ENCODE measurements around the gene SLBP.
A peak's percentile ranks its signal among the peaks of the same experiment; 100 is the strongest.
"Not testable (repeated sequence)": the region's sequence is repeated elsewhere in the genome, so short reads cannot be mapped to it uniquely, and the experiment has no call there.

Gene SLBP

DNA sequence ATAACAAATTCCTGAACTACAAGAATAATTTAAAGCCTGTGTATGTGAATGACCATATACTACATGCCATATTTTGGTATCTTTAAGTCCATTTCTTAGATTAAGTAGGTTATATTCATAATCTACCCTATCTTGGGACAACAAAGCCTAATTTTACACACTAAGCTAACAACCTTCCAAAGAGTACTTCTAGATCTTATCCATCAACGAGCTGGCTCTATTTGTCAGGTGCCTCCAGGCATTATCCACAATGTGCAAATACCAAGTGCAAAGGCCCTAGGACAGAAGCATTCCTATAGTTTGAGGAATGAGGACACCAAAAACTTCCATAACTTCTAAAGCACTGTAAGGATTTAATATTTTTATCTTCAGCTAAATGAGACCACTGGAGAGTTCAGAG lies 3.5 kb downstream of the SLBP start:
- no peak for DNase-seq

DNA sequence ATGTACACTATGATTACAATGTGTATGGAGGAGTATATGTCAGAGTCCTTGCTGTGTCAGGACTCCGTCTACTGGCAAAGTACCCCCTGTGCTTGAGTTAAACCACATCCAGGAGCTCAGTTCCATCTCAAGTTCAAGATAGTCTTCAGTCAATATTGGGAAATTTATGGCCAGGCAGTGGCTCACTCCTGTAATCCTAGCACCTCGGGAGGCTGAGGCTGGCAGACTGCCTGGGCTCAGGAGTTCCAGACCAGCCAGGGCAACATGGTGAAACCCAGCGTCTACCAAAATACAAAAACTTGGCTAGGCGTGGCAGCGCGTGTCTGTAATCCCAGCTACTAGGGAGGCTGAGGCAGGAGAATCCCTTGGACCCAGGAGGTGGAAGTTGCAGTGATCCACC lies 5.8 kb downstream of the SLBP start:
- no peak for DNase-seq

DNA sequence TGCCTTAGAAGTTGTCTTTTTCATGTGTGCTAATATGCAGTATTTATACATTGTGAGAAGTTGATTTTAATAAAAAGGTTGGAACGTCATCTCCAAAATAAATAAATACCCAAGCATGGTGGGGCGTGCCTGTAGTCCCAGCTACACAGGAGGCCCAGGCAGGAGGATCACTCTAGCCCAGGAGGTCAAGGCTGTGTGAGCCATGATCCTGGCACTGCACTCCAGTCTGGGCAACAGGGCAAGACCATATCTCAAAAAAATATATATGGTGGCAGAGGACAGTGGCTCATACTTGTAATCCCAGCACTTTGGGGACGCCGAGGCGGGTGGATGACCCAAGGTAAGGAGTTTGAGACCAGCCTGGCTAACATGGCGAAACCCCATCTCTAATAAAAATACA lies 6.4 kb downstream of the SLBP start:
- no peak for DNase-seq

DNA sequence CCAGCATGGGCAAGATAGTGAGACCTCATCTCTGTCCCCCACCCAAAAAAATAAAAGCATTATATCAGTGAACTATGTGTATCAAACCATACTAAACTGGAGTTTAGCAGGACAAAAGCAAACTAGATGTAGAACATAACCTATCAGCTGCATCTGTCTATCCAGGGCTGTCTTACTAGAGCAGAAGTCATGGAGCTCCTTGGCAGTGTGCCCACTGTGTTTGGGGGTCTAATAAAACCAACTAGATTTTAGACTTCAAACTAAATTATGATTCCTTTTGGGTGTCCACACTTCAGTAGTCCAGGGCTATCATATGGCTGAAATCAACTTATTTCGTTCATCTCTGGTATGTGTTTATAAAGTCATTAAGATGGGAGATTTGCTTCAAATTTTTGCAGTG lies 8.3 kb downstream of the SLBP start:
- no peak for DNase-seq

DNA sequence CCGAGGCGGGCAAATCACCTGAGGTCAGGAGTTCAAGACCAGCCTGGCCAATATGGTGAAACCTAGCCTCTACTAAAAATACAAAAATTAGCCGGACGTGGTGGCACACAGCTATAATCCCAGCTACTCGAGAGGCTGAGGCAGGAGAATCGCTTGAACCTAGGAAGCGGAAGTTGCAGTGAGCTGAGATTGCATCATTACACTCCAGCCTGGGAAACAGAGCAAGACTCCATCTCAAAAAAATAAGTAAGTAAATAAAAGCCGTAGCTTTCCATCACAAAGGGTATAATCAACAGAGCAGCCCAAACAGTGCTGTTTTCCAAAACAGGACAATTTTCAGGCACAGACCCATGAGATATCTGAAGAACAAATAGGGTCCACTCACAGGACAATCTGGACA lies 10.4 kb downstream of the SLBP start:
- not testable (repeated sequence) for DNase-seq

DNA sequence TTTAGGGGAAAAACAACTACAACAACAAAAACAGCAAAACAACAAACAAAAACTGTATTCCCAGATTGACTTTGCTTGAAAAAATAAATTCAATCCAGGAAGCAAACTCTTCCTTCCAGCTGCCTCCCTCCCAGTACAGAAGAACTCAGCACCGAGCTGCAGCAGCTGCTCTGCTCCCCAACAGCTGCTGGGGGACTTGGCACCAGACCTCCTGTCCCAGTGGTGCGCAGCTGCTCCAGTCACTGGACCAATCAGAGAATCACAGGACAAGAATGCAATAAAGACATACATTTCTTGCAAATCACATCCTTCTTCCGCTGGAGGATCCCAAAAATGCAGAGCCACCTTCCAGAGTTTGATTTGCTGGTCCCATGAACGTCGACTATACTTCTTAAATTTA lies 16.2 kb downstream of the SLBP start:
- no peak for DNase-seq

DNA sequence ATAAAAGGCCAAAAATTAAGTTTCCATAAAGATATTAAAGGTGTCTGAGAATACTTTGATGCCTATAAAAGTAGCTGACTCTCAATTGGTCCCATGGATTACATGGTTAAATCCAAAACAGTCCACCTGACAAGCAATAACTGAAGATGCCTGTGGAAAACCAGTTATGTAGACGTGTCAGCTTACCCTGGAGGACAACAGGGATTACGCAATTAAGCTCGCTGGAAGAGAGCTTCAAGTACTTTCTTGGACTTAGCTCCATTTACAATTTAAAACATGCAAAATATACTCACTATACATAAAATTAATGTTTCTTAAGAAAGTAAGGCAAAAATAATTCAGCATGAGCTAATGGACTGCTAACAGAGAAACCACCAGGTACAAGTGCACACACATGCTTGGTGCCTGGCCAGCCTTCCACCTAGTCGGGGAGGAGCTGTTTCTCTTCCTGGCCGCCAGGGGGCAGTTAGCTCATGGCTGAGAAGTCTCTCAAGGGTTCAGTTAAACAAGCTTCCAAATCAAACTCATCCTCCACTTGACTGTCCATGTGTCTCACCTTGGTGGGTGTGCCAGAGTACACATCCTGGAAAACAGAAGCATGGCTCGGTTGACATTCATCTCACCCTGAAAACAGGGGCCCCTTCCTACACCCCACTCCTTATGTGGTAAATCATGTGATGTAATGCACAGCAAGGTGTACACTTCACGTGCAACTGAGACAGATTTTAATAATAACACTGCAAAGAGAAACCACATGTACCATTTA lies 18.8 kb downstream of the SLBP start:
- DNase-seq: peak; percentile 88

DNA sequence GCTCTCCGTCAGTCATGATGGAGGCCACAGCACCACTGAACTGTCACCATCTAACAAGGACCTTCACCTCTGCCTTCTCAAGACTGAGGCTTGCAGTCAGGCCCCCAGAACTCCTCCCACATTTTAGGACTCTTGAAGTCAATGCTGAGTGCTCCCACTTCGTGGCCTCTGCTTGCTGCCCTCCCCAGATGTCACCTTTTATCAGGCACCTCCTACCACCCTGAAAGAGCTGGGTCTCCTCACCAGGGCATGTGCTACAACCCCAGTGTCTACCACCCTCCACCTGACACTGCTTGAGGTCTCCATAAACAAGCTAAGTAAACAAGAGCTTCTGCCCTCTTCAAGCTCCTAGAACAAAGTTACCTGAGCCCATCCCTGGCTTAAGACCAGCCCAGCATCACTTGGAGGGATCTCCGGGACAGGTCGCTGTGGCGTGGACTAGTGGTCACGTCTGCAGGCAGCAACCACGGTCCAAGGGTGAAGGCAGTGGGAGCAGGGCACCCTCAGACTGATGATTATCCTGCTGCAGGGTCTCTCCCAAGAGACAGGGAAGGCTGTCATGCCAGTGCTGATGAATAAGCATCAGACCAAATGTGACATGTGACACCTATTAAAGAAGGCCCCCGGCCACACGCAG lies 20.3 kb downstream of the SLBP start:
- no peak for DNase-seq

DNA sequence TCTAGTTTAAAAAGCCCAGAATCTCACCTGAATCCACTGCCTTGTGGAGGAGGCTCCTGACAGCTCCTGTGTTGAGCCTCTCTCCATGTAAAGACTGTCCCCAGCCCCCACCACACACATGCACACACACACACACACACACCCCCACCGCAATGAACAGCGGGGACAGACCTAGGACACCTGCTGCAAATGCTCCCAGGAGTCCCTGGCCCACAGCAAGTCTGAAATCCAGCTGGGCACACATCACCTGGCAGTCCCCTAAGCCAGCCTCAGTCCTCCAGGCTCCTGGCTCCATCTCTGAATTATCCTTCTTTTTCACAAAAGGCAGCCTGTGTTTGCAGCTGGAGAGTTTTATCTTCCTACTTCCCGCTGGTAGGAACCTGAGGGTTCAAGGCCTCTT lies 21.4 kb downstream of the SLBP start:
- DNase-seq: no peak

DNA sequence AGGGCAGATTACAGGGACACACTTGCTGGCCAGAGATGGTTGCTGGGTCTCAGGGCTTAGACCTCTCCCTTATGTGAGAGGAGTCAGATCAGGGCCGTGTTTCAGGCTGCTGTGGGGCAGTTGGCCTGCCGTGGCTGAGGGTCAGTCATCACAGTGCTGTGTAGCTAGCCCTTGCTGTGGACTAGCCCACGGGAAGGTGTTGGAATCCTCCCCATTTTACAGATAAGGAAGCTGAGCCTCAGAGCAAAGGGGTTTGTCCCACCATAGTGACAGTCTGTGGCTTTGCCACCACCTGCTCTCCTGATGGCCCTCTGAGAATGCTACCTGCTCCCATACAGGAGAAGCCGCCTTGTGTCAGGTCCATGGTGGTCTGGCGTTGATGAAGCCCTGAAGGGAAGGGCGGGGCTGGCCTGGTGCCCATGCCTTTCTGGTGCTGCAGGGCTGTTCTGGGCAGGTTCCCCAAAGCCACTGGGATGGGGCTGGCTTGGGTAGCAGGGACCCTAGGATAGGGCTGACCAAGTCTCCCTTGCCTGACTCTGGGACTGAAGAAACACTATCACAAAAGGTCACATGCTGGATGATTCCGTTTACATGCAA lies 25.6 kb downstream of the SLBP start:
- DNase-seq: no peak

DNA sequence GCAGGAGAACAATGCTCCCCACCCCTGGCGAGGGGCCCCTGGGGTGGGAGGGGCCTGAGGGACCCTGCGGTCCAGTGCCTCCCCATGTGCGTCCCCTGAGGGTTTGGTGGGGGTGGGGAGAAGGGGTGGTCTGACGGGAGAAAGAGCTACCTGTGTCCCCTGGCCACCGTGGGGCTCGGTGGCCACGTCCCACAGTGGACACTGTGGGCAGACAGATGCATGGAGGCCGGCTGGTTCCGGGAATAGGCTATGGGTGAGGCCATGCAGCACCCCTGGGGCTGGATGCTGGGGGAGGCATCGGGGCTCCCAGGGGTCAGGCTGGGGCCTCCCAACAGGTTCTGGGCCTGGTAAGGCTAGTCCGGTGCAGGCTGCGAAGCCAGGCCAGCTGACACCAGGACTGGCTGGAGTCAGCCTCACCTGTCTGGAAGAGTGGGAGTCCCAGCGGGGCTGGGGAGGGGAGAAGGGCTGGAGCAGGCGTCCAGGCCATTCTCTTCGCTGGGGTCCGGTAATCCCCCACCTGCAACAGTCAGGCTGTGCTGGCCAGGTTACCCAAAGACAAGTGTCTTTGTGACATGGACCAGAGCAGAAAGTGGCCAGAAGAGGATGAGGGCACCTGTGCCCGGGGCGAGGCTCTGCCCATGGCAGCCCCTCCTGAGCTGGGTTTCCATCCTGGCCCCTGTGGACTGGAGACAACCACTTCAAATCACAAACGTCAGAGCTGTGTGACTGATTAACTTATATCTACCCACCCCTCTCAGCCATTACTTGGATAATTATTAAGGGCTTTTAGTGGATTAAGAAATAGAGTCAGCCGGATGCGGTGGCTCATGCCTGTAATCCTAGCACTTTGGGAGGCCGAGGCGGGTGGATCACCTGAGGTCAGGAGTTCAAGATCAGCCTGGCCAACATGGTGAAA lies 26.6 kb downstream of the SLBP start:
- no peak for DNase-seq

DNA sequence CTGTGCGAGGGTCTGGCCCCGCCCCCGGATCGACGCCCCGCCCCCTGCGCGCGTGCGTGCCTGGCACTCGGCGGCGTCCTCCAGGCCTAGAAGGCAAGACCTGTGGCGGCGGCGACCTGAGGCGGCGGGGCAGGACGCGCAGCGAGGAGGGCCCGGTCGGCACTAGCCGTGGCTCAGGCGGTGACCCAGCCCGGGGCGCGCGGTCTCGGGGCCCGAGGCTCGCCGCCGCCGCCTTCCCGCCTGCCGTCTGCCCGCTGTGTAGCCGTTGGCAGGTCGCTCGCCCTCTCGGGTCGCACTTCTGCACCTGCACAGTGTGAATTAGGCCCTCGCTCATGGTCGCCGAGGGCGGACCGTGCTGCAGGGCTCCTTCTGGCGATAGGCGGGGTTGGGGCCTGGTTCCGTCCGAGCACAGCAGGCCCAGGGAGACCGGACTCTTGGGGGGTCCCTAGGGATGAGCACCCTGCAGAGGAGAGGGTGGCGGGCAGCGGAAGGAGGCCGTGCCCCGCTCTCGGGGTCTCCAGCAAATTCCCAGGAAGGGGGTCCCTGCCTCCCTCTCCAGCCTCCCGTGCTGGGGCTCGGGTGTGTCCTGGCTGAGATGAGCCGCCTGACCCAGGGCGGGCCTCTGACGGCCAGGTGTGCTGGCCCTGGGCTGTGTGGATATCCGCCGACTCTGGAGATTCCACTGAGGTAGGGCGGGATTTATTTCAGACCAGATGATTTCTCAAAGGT lies 27.4 kb downstream of the SLBP start:
- peak; percentile 98 for DNase-seq

DNA sequence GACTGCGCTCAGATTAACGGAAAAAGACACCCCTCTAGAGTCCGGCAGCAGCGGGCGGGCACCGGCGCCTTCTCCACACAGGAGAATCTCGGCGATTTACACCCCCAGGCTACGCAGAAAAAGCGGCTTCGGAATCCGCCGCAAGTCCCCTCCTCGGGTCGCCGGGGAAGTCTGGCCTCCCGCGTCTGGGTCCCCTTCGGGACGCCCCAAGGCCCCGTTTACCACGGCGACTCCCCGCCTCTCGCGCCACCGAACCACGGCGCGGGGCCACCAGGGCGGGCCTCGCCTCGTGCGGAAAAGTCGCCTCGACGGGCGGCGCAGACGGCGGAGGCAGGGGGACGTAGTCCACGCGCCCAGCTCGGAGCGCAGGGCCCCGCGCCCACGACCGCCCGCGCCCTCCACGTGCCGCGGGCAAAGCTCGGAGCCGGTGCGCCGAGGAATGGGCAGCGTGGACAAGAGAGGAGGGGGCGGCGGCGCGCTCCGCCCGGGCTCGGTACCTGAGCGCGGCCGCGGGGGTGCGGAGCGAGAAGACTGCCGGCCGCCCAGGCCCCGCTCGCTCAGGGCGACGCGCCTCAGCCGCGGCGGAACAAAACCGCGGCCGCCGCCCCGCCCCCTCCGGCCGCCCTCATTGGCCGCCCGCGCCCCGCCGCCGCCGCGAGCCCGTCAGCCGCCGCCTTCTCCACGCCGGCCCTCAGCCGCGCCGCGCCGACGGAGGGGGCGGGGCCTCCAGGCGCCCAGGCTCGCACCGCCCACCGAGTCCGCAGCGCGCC lies 28.2 kb downstream of the SLBP start, which contains the start of gene FAM53A:
Gene FAM53A, minus strand, starts transcription at position 578 of the 770 bp plus-strand sequence. CDS start 15,572 bp downstream, outside the sequence.
- peak; percentile 44 for DNase-seq

DNA sequence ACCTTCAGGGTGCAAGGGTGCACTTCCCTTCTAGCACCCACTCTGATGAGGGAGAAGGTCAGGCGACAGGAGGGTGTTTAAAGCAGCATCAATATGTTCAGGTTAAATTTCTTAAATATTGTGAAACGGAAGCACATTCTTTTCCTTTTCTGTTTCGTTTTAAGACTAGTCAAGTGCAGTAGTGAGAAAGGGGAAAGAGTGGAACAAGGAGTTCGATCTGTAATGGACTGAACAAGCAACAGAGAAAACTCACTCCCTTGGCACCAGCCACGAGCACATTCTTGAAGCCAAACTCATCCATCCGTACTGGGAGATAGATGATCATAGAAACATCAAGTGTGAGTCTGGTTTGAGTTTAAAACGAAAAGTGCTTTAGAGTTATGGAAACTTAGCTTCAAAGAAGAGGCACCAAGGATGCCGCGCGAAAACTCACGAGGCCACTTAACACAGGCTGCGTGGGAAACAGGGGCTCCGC lies 28.8 kb downstream of the SLBP start:
- no peak for DNase-seq

DNA sequence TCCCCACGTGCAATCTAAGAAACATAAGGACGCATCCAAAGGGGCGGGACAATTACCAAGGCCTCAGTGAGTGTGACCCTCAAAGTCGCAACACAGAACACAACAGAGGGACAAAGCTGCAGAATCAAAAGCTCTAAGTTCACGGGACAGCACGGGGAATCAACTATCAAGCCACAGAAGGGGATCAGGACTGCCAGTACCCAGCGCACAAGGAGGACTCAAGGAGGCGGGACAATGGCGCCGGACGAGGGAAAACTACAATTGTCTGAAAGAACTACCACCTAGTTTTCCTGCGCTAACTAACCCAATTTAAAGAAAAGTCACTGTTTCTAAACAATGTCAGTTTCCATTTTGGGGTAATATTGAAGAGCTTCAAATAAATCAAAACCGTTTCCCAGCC lies 29.3 kb downstream of the SLBP start:
- DNase-seq: no peak

DNA sequence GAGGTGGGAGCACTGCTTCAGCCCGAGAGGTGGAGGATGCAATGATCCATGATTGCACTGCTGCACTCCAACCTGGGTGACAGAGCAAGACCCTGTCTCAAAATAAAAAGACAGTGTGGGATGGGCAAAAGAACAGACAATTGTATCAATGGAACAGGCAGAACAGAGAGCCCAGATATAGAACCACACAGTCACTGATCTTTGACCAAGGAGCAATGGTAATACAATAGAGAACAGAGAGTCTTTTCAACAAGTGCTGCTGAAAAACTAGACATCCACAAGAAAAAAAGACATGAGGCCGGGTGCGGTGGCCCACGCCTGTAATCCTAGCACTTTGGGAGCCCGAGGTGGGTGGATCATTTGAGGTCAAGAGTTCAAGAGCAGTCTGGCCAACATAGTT lies 33.9 kb downstream of the SLBP start:
- DNase-seq: no peak

DNA sequence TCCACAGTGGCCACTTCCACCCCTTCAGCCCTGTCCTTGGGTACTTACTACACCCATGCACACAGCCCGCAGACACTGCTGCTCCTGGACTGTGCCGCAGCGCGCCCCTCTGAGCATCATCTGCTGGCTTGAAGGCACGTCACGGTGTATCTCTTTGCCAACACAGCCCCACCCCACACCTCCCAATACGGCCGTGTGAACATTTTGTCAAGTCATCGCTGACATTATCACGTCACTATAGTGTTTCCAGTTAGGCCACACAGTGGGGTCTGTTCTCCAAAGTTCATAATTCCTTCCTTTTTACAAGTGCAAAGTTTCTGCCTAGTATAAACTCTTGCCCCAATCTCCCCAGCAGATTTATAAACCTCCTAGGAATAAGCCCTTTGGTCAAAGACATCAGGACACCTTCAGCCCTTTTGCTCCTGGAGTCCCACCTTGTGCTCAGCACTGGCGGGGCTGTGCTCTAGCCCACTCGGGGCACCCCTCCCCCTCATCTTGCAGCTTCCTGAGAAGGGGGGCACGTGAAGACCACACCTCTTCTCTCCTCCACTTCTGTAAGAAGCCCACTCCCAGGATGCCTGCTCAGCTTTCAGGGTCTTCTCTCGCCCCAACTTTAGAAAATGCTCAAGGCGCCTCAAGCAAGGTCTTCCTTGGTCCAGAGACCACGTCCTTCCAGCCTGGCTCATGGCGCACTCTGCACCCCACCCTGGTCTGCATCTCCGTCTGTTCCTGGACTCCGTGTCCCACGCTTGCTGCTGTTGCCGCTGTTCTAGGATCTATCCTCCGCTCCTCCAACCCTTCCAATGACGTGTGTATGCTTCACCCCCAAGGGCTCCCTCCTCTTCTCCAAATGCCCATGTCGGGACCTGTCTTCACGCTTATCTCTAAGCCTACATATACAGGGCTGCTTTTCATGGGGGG lies 35.3 kb downstream of the SLBP start:
- no peak for DNase-seq

DNA sequence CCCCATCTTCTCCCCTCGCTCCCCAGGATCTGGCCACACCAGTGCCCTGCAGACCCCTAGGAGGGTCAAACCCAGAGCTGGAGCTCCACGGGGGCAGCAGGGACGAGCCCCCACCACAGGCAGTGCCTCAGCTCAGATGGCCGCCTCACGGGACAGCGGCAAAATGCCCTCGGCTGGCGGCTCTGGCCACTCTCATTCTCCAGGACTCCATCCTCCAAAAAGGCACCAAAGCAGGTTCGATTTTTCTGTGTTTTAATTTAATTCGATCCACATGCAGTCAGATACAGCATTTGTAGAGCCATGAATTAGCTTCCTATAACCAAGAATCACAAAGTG lies 36.3 kb downstream of the SLBP start:
- DNase-seq: no peak

DNA sequence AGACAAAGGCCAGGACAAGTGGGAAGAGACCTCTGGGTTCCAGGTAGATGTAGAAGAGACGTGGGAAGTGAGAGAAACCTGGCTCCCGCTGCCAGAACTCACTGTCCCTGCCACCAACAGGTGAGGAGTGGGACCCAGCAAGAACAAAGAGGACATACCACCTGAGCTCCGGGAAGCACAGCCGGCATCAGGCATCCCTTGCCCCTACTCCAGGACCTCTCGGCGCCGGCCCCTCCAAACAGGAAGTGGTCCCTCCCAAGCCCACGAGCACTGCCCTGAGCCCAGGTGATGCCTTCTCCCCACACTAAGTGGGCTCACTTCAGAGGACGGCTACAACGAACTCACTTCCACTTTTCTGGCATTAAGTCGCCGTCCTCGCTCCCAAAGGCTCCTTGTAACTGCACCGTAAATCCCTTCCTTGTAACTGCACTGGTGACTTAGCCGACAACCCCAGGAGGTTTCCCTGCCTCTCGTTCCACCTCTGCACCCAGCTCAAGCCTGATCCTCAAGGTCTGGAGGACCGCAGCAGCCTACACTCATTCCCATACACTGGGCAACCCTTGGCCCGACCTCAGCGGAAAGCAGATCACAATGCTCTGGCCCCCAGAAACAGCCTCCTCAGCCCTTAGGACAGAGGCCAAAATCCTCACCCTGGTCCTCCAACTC lies 36.9 kb downstream of the SLBP start:
- DNase-seq: no peak

DNA sequence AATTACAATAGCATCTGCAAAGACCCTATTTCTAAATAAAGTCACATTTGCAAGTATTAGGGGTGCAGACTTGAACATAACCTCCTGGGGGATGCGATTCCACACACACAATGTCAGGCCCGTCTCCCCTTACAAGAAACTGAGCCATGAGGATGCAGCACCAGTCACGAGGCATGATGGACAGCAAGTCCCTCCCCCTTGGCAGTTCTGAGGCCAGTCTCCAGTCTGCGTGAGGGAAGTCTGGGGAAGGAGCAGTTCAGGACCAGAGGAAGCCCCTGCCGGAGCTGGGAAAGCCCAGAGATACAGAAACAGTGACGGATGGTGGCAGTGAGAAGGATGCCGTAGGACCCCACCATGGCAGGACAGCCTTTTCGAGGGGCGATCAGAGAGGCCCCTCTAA lies 37.4 kb downstream of the SLBP start:
- no peak for DNase-seq

Measured in CD4-positive, alpha-beta T cell treated with Interleukin-17A for 4 hours (primary cell).